GM21423 (cell line): ENCODE data around the gene SLC28A3.
A peak's percentile ranks its signal among the peaks of the same experiment; 100 is the strongest.

Source experiments
- ATAC-seq: cut with Tn5 transposase; IDR thresholded peaks from one replicate; pipeline ENCODE4 v1.9.1; 2021; ENCODE audit warnings: mild to moderate bottlenecking, moderate library complexity; ENCODE audit not compliant: unreplicated experiment

SLC28A3 gene

GRCh38 chr9:84343111-84343521 is 2.6 kb upstream of the SLC28A3 start:
- ATAC-seq: no peak

GRCh38 chr9:84339962-84340361 is 596 bp downstream of the SLC28A3 start:
- ATAC-seq: no peak

- ATAC-seq: no peak
Observed at GRCh38 chr9:84339503-84339902, 1.1 kb downstream of the SLC28A3 start.

- ATAC-seq: no peak
Observed at GRCh38 chr9:84338792-84339191, 1.8 kb downstream of the SLC28A3 start.

GRCh38 chr9:84337252-84337651 is 3.3 kb downstream of the SLC28A3 start:
- ATAC-seq: no peak

GRCh38 chr9:84331119-84331809 is 9.3 kb downstream of the SLC28A3 start:
- ATAC-seq: no peak

GRCh38 chr9:84330246-84330645 is 10.3 kb downstream of the SLC28A3 start:
- ATAC-seq: no peak

GRCh38 chr9:84327184-84327583 is 13.4 kb downstream of the SLC28A3 start:
- no peak for ATAC-seq

- ATAC-seq: no peak
Observed at GRCh38 chr9:84325347-84325973, 15.1 kb downstream of the SLC28A3 start.

GRCh38 chr9:84324811-84325210 is 15.7 kb downstream of the SLC28A3 start:
- ATAC-seq: no peak

GRCh38 chr9:84323858-84324257 is 16.7 kb downstream of the SLC28A3 start:
- ATAC-seq: no peak

GRCh38 chr9:84322828-84323227 is 17.7 kb downstream of the SLC28A3 start:
- ATAC-seq: no peak

- no peak for ATAC-seq
Observed at GRCh38 chr9:84320231-84320630, 20.3 kb downstream of the SLC28A3 start.

- ATAC-seq: no peak
Observed at GRCh38 chr9:84319632-84320031, 20.9 kb downstream of the SLC28A3 start.

- no peak for ATAC-seq
Observed at GRCh38 chr9:84318981-84319380, 21.6 kb downstream of the SLC28A3 start.

GRCh38 chr9:84317563-84317962 is 23.0 kb downstream of the SLC28A3 start:
- ATAC-seq: no peak

- ATAC-seq: peak; percentile 78
Observed at GRCh38 chr9:84315278-84315877, 25.2 kb downstream of the SLC28A3 start.

- ATAC-seq: no peak
Observed at GRCh38 chr9:84314306-84314705, 26.3 kb downstream of the SLC28A3 start.

- ATAC-seq: no peak
Observed at GRCh38 chr9:84310883-84311282, 29.7 kb downstream of the SLC28A3 start.

GRCh38 chr9:84305497-84306131 is 34.9 kb downstream of the SLC28A3 start:
- no peak for ATAC-seq

GRCh38 chr9:84304166-84304565 is 36.4 kb downstream of the SLC28A3 start:
- no peak for ATAC-seq

GRCh38 chr9:84303061-84303460 is 37.5 kb downstream of the SLC28A3 start:
- no peak for ATAC-seq
